Caco-2 (cell line): ENCODE measurements around the gene KCNK15. TPM values are rescaled to one million over a fixed set of nuclear protein-coding genes. Genes with fewer than 3 reads are reported as not detected.

Experiments
- BruUV-seq: library from RNA; stranded (reverse); fragments of 400-500 nt; replicated peaks from 2 replicates; lab custom pipeline; 2021; lab: Mats Ljungman, UMichigan
- CTCF ChIA-PET: fragments of 300-600 bp; sonication (Branson Sonifier 250); formaldehyde crosslinking; loops from one replicate; lab custom pipeline; 2022; ENCODE audit warnings: antibody characterized with exemption; lab: Charles Lee
- POLR2A ChIA-PET: fragments of 300-600 bp; sonication (Branson Sonifier 250); formaldehyde crosslinking; loops from one replicate; lab custom pipeline; 2022; ENCODE audit warnings: antibody characterized with exemption; lab: Charles Lee
- DNase-seq, 2 experiments: peaks; one replicate each; pipeline versions ENCODE4 v3.0.0 to v3.0.0-alpha.2; 2020 to 2022
- H3K27me3 ChIP-seq: replicated peaks from 2 replicates; pipeline ENCODE4 v1.6.0; 2011; ENCODE audit warnings: low read length; ENCODE audit not compliant: control insufficient read depth, insufficient read depth
- H3K36me3 ChIP-seq: 2 replicates; pipeline ENCODE4 v1.5.1; 2011; ENCODE audit warnings: low read length; ENCODE audit not compliant: control insufficient read depth, insufficient read depth
- H3K4me1 ChIP-seq: fragments of 250-450 bp; sonication (Bioruptor Pico); 2 replicates; pipeline ENCODE4 v1.5.1; 2020; ENCODE audit warnings: mild to moderate bottlenecking
- H3K4me3 ChIP-seq: 2 replicates; pipeline ENCODE4 v1.5.1; 2011; ENCODE audit warnings: low read depth, mild to moderate bottlenecking, control low read depth, low read length
- H3K9me3 ChIP-seq: fragments of 250-450 bp; sonication (Bioruptor Pico); 2 replicates; pipeline ENCODE4 v1.5.1; 2020; ENCODE audit warnings: mild to moderate bottlenecking, moderate library complexity
- H3K27ac Mint-ChIP-seq: one replicate; pipeline ENCODE4 v1.8.0; 2022; ENCODE audit warnings: mixed read lengths; ENCODE audit not compliant: unreplicated experiment
- H3K27me3 Mint-ChIP-seq: one replicate; pipeline ENCODE4 v1.8.0; 2022; ENCODE audit warnings: mixed read lengths; ENCODE audit not compliant: insufficient read depth, unreplicated experiment
- H3K36me3 Mint-ChIP-seq: one replicate; pipeline ENCODE4 v1.8.0; 2022; ENCODE audit warnings: mild to moderate bottlenecking, mixed read lengths; ENCODE audit not compliant: insufficient read depth, unreplicated experiment
- H3K4me1 Mint-ChIP-seq: one replicate; pipeline ENCODE4 v1.8.0; 2022; ENCODE audit warnings: low read depth, mixed read lengths; ENCODE audit not compliant: unreplicated experiment
- H3K4me3 Mint-ChIP-seq: one replicate; pipeline ENCODE4 v1.8.0; 2022; ENCODE audit warnings: mild to moderate bottlenecking, moderate library complexity, mixed read lengths; ENCODE audit not compliant: unreplicated experiment
- H3K9me3 Mint-ChIP-seq: one replicate; pipeline ENCODE4 v1.8.0; 2022; ENCODE audit warnings: mixed read lengths; ENCODE audit not compliant: unreplicated experiment
- CTCF ChIP-seq, 2 experiments: fragments of 200-600 bp in 1 of 2; IDR thresholded peaks; 1 replicate in 1 of 2; 2 replicates in 1 of 2; pipeline versions ENCODE4 v1.5.1 to v1.8.0; 2011 to 2022; ENCODE audit warnings: antibody characterized with exemption in 1 of 2, control low read depth in 1 of 2, inconsistent platforms in 1 of 2, low read depth in 1 of 2, low read length in 1 of 2, mild to moderate bottlenecking in 1 of 2, moderate library complexity in 1 of 2; ENCODE audit not compliant: insufficient read depth in 1 of 2, severe bottlenecking in 1 of 2, unreplicated experiment in 1 of 2
- intact Hi-C: fragments of 100-400 bp; cut with micrococcal nuclease; formaldehyde crosslinking; loops from one replicate; pipeline ENCODE4 v1.10.0; 2022; ENCODE audit not compliant: unreplicated experiment
- total RNA-seq: library from RNA; stranded (reverse); gene quantifications from 2 replicates; pipeline ENCODE4 v1.2.3, GENCODE V29; 2022

Gene KCNK15
- total RNA-seq, 1 experiment from 2014 or later: 2.9 TPM

GRCh38 chr20:44727651-44728050, 18.0 kb upstream of the KCNK15 start:
- ChIA-PET POLR2A (no interaction called here), CTCF (interaction anchor here (0.6 to 1.0 kb wide), 2 partner anchors 9 to 28 kb away, joined by 3 read pairs; no protein-coding TSS in a partner anchor)
- Histone ChIP-seq H3K4me3 (no peak overlapping the region), H3K36me3 (no peaks in the 10 kb centered on the region), H3K27me3 (no peaks in the 10 kb centered on the region), H3K9me3 (no peaks in the 10 kb centered on the region), H3K4me1 (peaks cover 18% of the 10 kb centered on the region)
- no peak for TF ChIP-seq CTCF (IDR thresholded peaks at IDR 0.05; ENCODE audit: insufficient read depth in 1 of 2, low read depth in 1 of 2, low read length in 1 of 2, severe bottlenecking in 1 of 2, unreplicated experiment in 1 of 2)
- Mint-ChIP-seq H3K27me3 (no peaks in the 10 kb centered on the region), H3K9me3 (no peaks in the 10 kb centered on the region), H3K27ac (no peak overlapping the region), H3K36me3 (no peaks in the 10 kb centered on the region), H3K4me3 (no peak overlapping the region), H3K4me1 (peaks cover 17% of the 10 kb centered on the region)
- intact Hi-C loops: no loop called here
- DNase-seq: no peak
- no TSS peak for BruUV-seq

- Mint-ChIP-seq H3K4me3 (no peak overlapping the region), H3K36me3 (peaks cover 7% of the 10 kb centered on the region), H3K4me1 (peaks cover 28% of the 10 kb centered on the region), H3K27ac (no peak overlapping the region), H3K27me3 (no peaks in the 10 kb centered on the region), H3K9me3 (no peaks in the 10 kb centered on the region)
- no peak overlapping the region for H3K4me3 ChIP-seq
- H3K27me3 ChIP-seq: no peaks in the 10 kb centered on the region
- no TSS peak for BruUV-seq
- H3K4me1 ChIP-seq: peaks cover 26% of the 10 kb centered on the region
- POLR2A ChIA-PET: no interaction called here
- CTCF ChIA-PET: interaction anchor here (0.6 to 1.1 kb wide), 2 partner anchors 31 to 44 kb away, joined by 3 to 4 read pairs; no protein-coding TSS in a partner anchor
- no peak for DNase-seq
- intact Hi-C loops: no loop called here
- TF ChIP-seq CTCF (IDR thresholded peaks at IDR 0.05; ENCODE audit: insufficient read depth in 1 of 2, low read depth in 1 of 2, low read length in 1 of 2, severe bottlenecking in 1 of 2, unreplicated experiment in 1 of 2): no peak
- H3K9me3 ChIP-seq: no peaks in the 10 kb centered on the region
- no peaks in the 10 kb centered on the region for H3K36me3 ChIP-seq
Observed at GRCh38 chr20:44728801-44729443, 16.7 kb upstream of the KCNK15 start.

GRCh38 chr20:44730441-44730840, 15.2 kb upstream of the KCNK15 start:
- H3K4me3 Mint-ChIP-seq: no peak overlapping the region
- H3K9me3 Mint-ChIP-seq: no peaks in the 10 kb centered on the region
- H3K27ac Mint-ChIP-seq: no peak overlapping the region
- H3K9me3 ChIP-seq: no peaks in the 10 kb centered on the region
- peaks cover 29% of the 10 kb centered on the region for H3K4me1 ChIP-seq
- no peaks in the 10 kb centered on the region for H3K36me3 ChIP-seq
- peaks cover 7% of the 10 kb centered on the region for H3K36me3 Mint-ChIP-seq
- POLR2A ChIA-PET: interaction anchor here (0.5 to 1.3 kb wide), 2 partner anchors 45 to 155 kb away, joined by 3 to 10 read pairs; partner anchors contain the start of gene YWHAB
- peaks cover 35% of the 10 kb centered on the region for H3K4me1 Mint-ChIP-seq
- BruUV-seq: no TSS peak
- H3K27me3 ChIP-seq: no peaks in the 10 kb centered on the region
- no peak for DNase-seq
- H3K27me3 Mint-ChIP-seq: no peaks in the 10 kb centered on the region
- no peak for TF ChIP-seq CTCF (IDR thresholded peaks at IDR 0.05; ENCODE audit: insufficient read depth in 1 of 2, low read depth in 1 of 2, low read length in 1 of 2, severe bottlenecking in 1 of 2, unreplicated experiment in 1 of 2)
- H3K4me3 ChIP-seq: no peak overlapping the region
- CTCF ChIA-PET: interaction anchor here (5.5 kb wide), 1 partner anchor 47 kb away, joined by 132 read pairs; no protein-coding TSS in a partner anchor
- intact Hi-C loops: loop anchor here (10.0 kb wide), 3 partner anchors 196 to 516 kb away; partner anchors contain the start of genes OSER1 and TTPAL
